HepG2 (cell line): ENCODE measurements around the gene GAS2. TPM values are rescaled to one million over a fixed set of nuclear protein-coding genes. Genes with fewer than 3 reads are reported as not detected.

Source experiments
- ATAC-seq: fragments of 200-7000 bp; cut with Tn5 transposase; 3 replicates; pipeline ENCODE4 v1.9.1; 2020; ENCODE audit warnings: mild to moderate bottlenecking, moderate library complexity
- BruUV-seq: library from RNA; stranded (reverse); fragments of 400-500 nt; replicated peaks from 2 replicates; lab custom pipeline; 2021; lab: Mats Ljungman, UMichigan
- CTCF ChIA-PET: fragments of 300-600 bp; formaldehyde crosslinking; extraction: SDS; loops from one replicate; lab custom pipeline; 2021; ENCODE audit warnings: low total read pairs, inconsistent platforms, low intra/inter-chr PET ratio; lab: Yijun Ruan, JAX
- POLR2A ChIA-PET: fragments of 350-600 bp; sonication (Branson Sonifier 250); formaldehyde crosslinking; loops from one replicate; lab custom pipeline; 2020; ENCODE audit warnings: antibody characterized with exemption, inconsistent platforms; lab: Yijun Ruan, JAX
- DNase-seq: peaks from one replicate; pipeline ENCODE4 v3.0.0-alpha.2; 2015; ENCODE audit warnings: low spot score
- FAIRE-seq: peaks from 3 replicates; lab custom pipeline; 2011; peaks lifted over from hg19 to GRCh38; lab: Jason Lieb, UNC
- H2AFZ ChIP-seq: one replicate; pipeline ENCODE4 v1.6.1; 2011; ENCODE audit warnings: low read length, inconsistent platforms
- H3K27ac ChIP-seq: fragments of 300-600 bp; 3 replicates; pipeline ENCODE4 v1.8.0; 2011; ENCODE audit warnings: mixed run types, mild to moderate bottlenecking, mixed read lengths, low read length, inconsistent platforms; ENCODE audit not compliant: insufficient read depth; ENCODE audit errors: extremely low read length
- H3K27me3 ChIP-seq, 2 experiments: fragments of 200-600 bp in 1 of 2; 2 replicates in 1 of 2; 3 replicates in 1 of 2; pipeline versions ENCODE4 v1.6.0 to v1.8.0; 2011; ENCODE audit warnings: low read length in 2 of 2, mild to moderate bottlenecking in 2 of 2, moderate library complexity in 2 of 2, inconsistent platforms in 1 of 2; ENCODE audit not compliant: insufficient read depth in 2 of 2, control insufficient read depth in 1 of 2
- H3K36me3 ChIP-seq, 2 experiments: fragments of 200-600 bp in 1 of 2; replicated peaks in 1 of 2; 2 replicates in 1 of 2; 3 replicates in 1 of 2; pipeline versions ENCODE4 v1.5.1 to v1.8.0; 2011; ENCODE audit warnings: low read length in 2 of 2, inconsistent platforms in 1 of 2; ENCODE audit not compliant: insufficient read depth in 2 of 2, control insufficient read depth in 1 of 2
- H3K4me1 ChIP-seq: 2 replicates; pipeline ENCODE4 v1.5.1; 2012; ENCODE audit warnings: low read length, inconsistent platforms; ENCODE audit not compliant: insufficient read depth
- H3K4me2 ChIP-seq: 2 replicates; pipeline ENCODE4 v1.6.0; 2011; ENCODE audit warnings: low read depth, low read length, inconsistent platforms
- H3K4me3 ChIP-seq, 3 experiments: fragments of 200-600 bp in 1 of 3; sonication (generic), shearing (Covaris generic) in 1 of 3; replicated peaks in 1 of 3; 2 replicates each; pipeline ENCODE4 v1.5.1; 2011 to 2016; ENCODE audit warnings: low read length in 3 of 3, inconsistent platforms in 2 of 3, low read depth in 2 of 3, mild to moderate bottlenecking in 2 of 3, control low read depth in 1 of 3, mixed read lengths in 1 of 3; ENCODE audit not compliant: insufficient read depth in 1 of 3
- H3K79me2 ChIP-seq: one replicate; pipeline ENCODE4 v1.6.1; 2011; ENCODE audit warnings: low read length, inconsistent platforms; ENCODE audit not compliant: insufficient read depth
- H3K9ac ChIP-seq: 2 replicates; pipeline ENCODE4 v1.6.0; 2011; ENCODE audit warnings: mild to moderate bottlenecking, low read depth, low read length, inconsistent platforms; ENCODE audit not compliant: insufficient read depth
- H3K9me3 ChIP-seq: 2 replicates; pipeline ENCODE4 v1.5.1; 2012; ENCODE audit warnings: mild to moderate bottlenecking, low read length
- H4K20me1 ChIP-seq: 2 replicates; pipeline ENCODE4 v1.6.0; 2011; ENCODE audit warnings: inconsistent platforms, mild to moderate bottlenecking, low read length, moderate library complexity; ENCODE audit not compliant: insufficient read depth
- ARHGAP35 ChIP-seq: sonication (generic); formaldehyde crosslinking; IDR thresholded peaks from 2 replicates; pipeline ENCODE4 v1.9.0; 2022; ENCODE audit warnings: mild to moderate bottlenecking, inconsistent platforms, moderate library complexity, missing genetic modification reagents, borderline replicate concordance
- CC2D1A ChIP-seq: sonication (generic); formaldehyde crosslinking; IDR thresholded peaks from 2 replicates; pipeline ENCODE4 v1.8.1; 2023; ENCODE audit warnings: mild to moderate bottlenecking, missing genetic modification reagents
- CHD4 ChIP-seq: fragments of 200-600 bp; sonication (generic); IDR thresholded peaks from 2 replicates; pipeline ENCODE4 v1.7.0; 2017; ENCODE audit warnings: mild to moderate bottlenecking, low read length, borderline replicate concordance
- DPF2 ChIP-seq: sonication (generic); formaldehyde crosslinking; IDR thresholded peaks from 2 replicates; pipeline ENCODE4 v1.4.0; 2020; ENCODE audit warnings: mild to moderate bottlenecking, low read depth, missing genetic modification reagents, borderline replicate concordance
- GTF2F1 ChIP-seq: fragments of 150-350 bp; IDR thresholded peaks from 2 replicates; pipeline ENCODE4 v1.6.1; 2014; ENCODE audit warnings: low read length
- HIVEP1 ChIP-seq: sonication (generic); formaldehyde crosslinking; IDR thresholded peaks from 2 replicates; pipeline ENCODE4 v1.4.0; 2020; ENCODE audit warnings: mild to moderate bottlenecking, missing genetic modification reagents
- JDP2 ChIP-seq: sonication (generic); formaldehyde crosslinking; IDR thresholded peaks from 2 replicates; pipeline ENCODE4 v1.8.1; 2022; ENCODE audit warnings: missing genetic modification reagents, borderline replicate concordance
- JUN ChIP-seq: sonication (generic); formaldehyde crosslinking; IDR thresholded peaks from 2 replicates; pipeline ENCODE4 v1.4.0; 2020; ENCODE audit warnings: mild to moderate bottlenecking, missing genetic modification reagents
- MATR3 ChIP-seq: sonication (generic); formaldehyde crosslinking; IDR thresholded peaks from 2 replicates; pipeline ENCODE4 v1.4.0; 2020; ENCODE audit warnings: missing genetic modification reagents
- PHF21A ChIP-seq: sonication (generic); formaldehyde crosslinking; IDR thresholded peaks from 2 replicates; pipeline ENCODE4 v1.5.0; 2020; ENCODE audit warnings: mild to moderate bottlenecking, missing genetic modification reagents
- SMAD1 ChIP-seq: sonication (generic); formaldehyde crosslinking; IDR thresholded peaks from 2 replicates; pipeline ENCODE4 v1.4.0; 2020; ENCODE audit warnings: missing genetic modification reagents, low read depth, mild to moderate bottlenecking, borderline replicate concordance
- TCF7 ChIP-seq: sonication (generic); IDR thresholded peaks from 2 replicates; pipeline ENCODE4 v1.6.1; 2016; ENCODE audit warnings: antibody characterized with exemption, low read depth
- ZNF678 ChIP-seq: sonication (generic); formaldehyde crosslinking; IDR thresholded peaks from 2 replicates; pipeline ENCODE4 v1.4.0; 2020; ENCODE audit warnings: mild to moderate bottlenecking, missing genetic modification reagents
- ZNF746 ChIP-seq: sonication (generic); formaldehyde crosslinking; IDR thresholded peaks from 2 replicates; pipeline ENCODE4 v1.8.0; 2022; ENCODE audit warnings: mild to moderate bottlenecking, missing genetic modification reagents
- ZSCAN9 ChIP-seq: IDR thresholded peaks from 2 replicates; pipeline ENCODE4 v1.6.1; 2016; ENCODE audit warnings: borderline replicate concordance
- WGBS: methylation state at CpG from one replicate; pipeline ENCODE4 v1.1.6; 2017; ENCODE audit warnings: low lambda C conversion rate; 5-methylcytosine and 5-hydroxymethylcytosine counted together
- in situ Hi-C: cut with HindIII; loops from 2 replicates; pipeline ENCODE4 v1.10.0; 2017; ENCODE audit warnings: low pct_unique_long_range_greater_than_20kb; ENCODE audit not compliant: extremely low pct_ligation_motif_present
- intact Hi-C: fragments of 100-400 bp; cut with micrococcal nuclease; formaldehyde crosslinking; loops from one replicate; pipeline ENCODE4 v1.10.0; 2022; ENCODE audit not compliant: unreplicated experiment
- polyA plus RNA-seq, 8 experiments: library from polyadenylated mRNA; depleted of rRNA in 3 of 8; stranded (reverse) in 7 of 8; unstranded in 1 of 8; fragments of >200 nt; fragmentation: Illumina TruSeq in 4 of 8; extraction: Trizol in 4 of 8; gene quantifications; 2 replicates each; pipeline versions ENCODE4 v1.2.1 to v1.2.3, GENCODE V29; 2011 to 2016; ENCODE audit warnings: low read depth in 4 of 8, missing spikeins in 1 of 8, mixed read lengths in 1 of 8; ENCODE audit not compliant: insufficient read depth in 1 of 8
- total RNA-seq, 5 experiments: library from RNA; depleted of rRNA; stranded (reverse); fragments of >200 nt; fragmentation: Illumina TruSeq; extraction: Trizol; gene quantifications; 2 replicates each; pipeline ENCODE4 v1.2.3, GENCODE V29; 2016; ENCODE audit warnings: low read depth in 1 of 5
- TF ChIP-seq, protein P1 (sequence below): sonication (generic); formaldehyde crosslinking; IDR thresholded peaks from 2 replicates; pipeline ENCODE4 v1.4.0; 2020; ENCODE audit warnings: missing genetic modification reagents
- TF ChIP-seq, protein P2 (sequence below): sonication (generic); formaldehyde crosslinking; IDR thresholded peaks from 2 replicates; pipeline ENCODE4 v1.5.0; 2020; ENCODE audit warnings: missing genetic modification reagents
- TF ChIP-seq, protein P3 (sequence below): sonication (generic); formaldehyde crosslinking; IDR thresholded peaks from 2 replicates; pipeline ENCODE4 v1.4.0; 2020; ENCODE audit warnings: missing genetic modification reagents

The GAS2 gene
- total and polyA plus RNA-seq, 2 of the 13 experiments (the other 11 are each of a cell fraction or from before 2014, with no cell fraction given): 26.0 to 85.1 TPM

DNA sequence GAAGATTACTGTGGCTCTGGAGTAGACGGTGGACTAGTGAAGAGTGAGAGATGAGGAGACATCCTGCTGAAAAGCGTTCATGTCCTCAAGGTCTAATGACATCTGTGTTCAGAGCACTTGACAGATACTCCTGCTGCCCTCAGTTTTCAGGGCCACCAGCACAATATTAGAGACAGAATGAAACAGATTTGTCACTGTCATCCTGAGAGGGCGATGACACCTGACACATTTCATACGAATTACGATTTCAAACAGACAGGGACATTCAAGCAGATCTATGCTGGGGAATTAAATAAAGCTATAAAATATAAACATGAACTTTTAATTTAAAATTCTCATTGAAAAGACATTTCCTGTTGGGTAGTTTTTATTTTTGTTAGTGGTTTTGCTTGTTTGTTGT is 134.1 kb downstream of the GAS2 start:
- ChIA-PET POLR2A (no interaction called here), CTCF (no interaction called here)
- in situ Hi-C loops: no loop called here
- no peak overlapping the region for H3K9ac ChIP-seq
- no peaks in the 10 kb centered on the region for H4K20me1 ChIP-seq
- BruUV-seq: no TSS peak
- peaks cover 0 to 1% of the 10 kb centered on the region in 2 experiments; a peak in 1 of 5 replicates for H3K36me3 ChIP-seq
- ATAC-seq (no peak), FAIRE-seq (no peak), DNase-seq (no peak)
- no peak overlapping the region for H2AFZ ChIP-seq
- H3K27ac ChIP-seq: no peak overlapping the region
- peaks cover 10% of the 10 kb centered on the region for H3K4me1 ChIP-seq
- no peaks in the 10 kb centered on the region for H3K9me3 ChIP-seq
- H3K79me2 ChIP-seq: no peaks in the 10 kb centered on the region
- TF ChIP-seq, protein P1, sequence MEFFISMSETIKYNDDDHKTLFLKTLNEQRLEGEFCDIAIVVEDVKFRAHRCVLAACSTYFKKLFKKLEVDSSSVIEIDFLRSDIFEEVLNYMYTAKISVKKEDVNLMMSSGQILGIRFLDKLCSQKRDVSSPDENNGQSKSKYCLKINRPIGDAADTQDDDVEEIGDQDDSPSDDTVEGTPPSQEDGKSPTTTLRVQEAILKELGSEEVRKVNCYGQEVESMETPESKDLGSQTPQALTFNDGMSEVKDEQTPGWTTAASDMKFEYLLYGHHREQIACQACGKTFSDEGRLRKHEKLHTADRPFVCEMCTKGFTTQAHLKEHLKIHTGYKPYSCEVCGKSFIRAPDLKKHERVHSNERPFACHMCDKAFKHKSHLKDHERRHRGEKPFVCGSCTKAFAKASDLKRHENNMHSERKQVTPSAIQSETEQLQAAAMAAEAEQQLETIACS: no peak
- TF ChIP-seq ZNF746 (CRISPR knock-in tag): no peak
- no peak for TF ChIP-seq GTF2F1
- TF ChIP-seq, protein P2, sequence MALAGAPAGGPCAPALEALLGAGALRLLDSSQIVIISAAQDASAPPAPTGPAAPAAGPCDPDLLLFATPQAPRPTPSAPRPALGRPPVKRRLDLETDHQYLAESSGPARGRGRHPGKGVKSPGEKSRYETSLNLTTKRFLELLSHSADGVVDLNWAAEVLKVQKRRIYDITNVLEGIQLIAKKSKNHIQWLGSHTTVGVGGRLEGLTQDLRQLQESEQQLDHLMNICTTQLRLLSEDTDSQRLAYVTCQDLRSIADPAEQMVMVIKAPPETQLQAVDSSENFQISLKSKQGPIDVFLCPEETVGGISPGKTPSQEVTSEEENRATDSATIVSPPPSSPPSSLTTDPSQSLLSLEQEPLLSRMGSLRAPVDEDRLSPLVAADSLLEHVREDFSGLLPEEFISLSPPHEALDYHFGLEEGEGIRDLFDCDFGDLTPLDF: no peak
- TF ChIP-seq JUN (CRISPR knock-in tag): no peak
- no peak for TF ChIP-seq CHD4
- TF ChIP-seq JDP2 (CRISPR knock-in tag): no peak
- TF ChIP-seq, protein P3, sequence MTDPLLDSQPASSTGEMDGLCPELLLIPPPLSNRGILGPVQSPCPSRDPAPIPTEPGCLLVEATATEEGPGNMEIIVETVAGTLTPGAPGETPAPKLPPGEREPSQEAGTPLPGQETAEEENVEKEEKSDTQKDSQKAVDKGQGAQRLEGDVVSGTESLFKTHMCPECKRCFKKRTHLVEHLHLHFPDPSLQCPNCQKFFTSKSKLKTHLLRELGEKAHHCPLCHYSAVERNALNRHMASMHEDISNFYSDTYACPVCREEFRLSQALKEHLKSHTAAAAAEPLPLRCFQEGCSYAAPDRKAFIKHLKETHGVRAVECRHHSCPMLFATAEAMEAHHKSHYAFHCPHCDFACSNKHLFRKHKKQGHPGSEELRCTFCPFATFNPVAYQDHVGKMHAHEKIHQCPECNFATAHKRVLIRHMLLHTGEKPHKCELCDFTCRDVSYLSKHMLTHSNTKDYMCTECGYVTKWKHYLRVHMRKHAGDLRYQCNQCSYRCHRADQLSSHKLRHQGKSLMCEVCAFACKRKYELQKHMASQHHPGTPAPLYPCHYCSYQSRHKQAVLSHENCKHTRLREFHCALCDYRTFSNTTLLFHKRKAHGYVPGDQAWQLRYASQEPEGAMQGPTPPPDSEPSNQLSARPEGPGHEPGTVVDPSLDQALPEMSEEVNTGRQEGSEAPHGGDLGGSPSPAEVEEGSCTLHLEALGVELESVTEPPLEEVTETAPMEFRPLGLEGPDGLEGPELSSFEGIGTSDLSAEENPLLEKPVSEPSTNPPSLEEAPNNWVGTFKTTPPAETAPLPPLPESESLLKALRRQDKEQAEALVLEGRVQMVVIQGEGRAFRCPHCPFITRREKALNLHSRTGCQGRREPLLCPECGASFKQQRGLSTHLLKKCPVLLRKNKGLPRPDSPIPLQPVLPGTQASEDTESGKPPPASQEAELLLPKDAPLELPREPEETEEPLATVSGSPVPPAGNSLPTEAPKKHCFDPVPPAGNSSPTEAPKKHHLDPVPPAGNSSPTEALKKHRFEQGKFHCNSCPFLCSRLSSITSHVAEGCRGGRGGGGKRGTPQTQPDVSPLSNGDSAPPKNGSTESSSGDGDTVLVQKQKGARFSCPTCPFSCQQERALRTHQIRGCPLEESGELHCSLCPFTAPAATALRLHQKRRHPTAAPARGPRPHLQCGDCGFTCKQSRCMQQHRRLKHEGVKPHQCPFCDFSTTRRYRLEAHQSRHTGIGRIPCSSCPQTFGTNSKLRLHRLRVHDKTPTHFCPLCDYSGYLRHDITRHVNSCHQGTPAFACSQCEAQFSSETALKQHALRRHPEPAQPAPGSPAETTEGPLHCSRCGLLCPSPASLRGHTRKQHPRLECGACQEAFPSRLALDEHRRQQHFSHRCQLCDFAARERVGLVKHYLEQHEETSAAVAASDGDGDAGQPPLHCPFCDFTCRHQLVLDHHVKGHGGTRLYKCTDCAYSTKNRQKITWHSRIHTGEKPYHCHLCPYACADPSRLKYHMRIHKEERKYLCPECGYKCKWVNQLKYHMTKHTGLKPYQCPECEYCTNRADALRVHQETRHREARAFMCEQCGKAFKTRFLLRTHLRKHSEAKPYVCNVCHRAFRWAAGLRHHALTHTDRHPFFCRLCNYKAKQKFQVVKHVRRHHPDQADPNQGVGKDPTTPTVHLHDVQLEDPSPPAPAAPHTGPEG (CRISPR knock-in tag): no peak
- TF ChIP-seq ZNF678 (CRISPR knock-in tag): no peak
- no peak for TF ChIP-seq MATR3
- TF ChIP-seq ARHGAP35: no peak
- TF ChIP-seq HIVEP1: no peak
- TF ChIP-seq ZSCAN9: no peak
- TF ChIP-seq CC2D1A (CRISPR knock-in tag): no peak
- TF ChIP-seq SMAD1 (CRISPR knock-in tag): no peak
- TF ChIP-seq TCF7: no peak
- TF ChIP-seq PHF21A (CRISPR knock-in tag): no peak
- no peak for TF ChIP-seq DPF2 (CRISPR knock-in tag)
- intact Hi-C loops: no loop called here
- WGBS: 97% methylated on average over 5 of the region's 5 CpGs
- H3K27me3 ChIP-seq: no peaks in the 10 kb centered on the region
- no peak overlapping the region for H3K4me3 ChIP-seq
- no peak overlapping the region for H3K4me2 ChIP-seq
